WERI-Rb-1 (cell line): ENCODE results near the gene TTC9B.
"Not testable (repeated sequence)": the region's sequence is repeated elsewhere in the genome, so short reads cannot be mapped to it uniquely, and the experiment has no call there.

ENCODE experiments used
- DNase-seq: peaks from one replicate; pipeline ENCODE4 v3.0.0-alpha.2; 2020
- H3K27ac ChIP-seq: fragments of 250-450 bp; sonication (Bioruptor Pico); 2 replicates; pipeline ENCODE4 v1.5.1; 2020; ENCODE audit warnings: mild to moderate bottlenecking, moderate library complexity
- H3K27me3 ChIP-seq: fragments of 250-450 bp; sonication (Bioruptor Pico); 2 replicates; pipeline ENCODE4 v1.5.1; 2021; ENCODE audit warnings: mild to moderate bottlenecking, low read depth, moderate library complexity; ENCODE audit not compliant: insufficient read depth, severe bottlenecking
- H3K36me3 ChIP-seq: fragments of 250-450 bp; sonication (Bioruptor Pico); 2 replicates; pipeline ENCODE4 v1.5.1; 2020; ENCODE audit warnings: mild to moderate bottlenecking, moderate library complexity
- H3K4me3 ChIP-seq: 2 replicates; pipeline ENCODE4 v1.5.1; 2011; ENCODE audit warnings: low read depth, mild to moderate bottlenecking, control low read depth, low read length
- H3K9me3 ChIP-seq: fragments of 250-450 bp; sonication (Bioruptor Pico); 2 replicates; pipeline ENCODE4 v1.5.1; 2021; ENCODE audit warnings: mild to moderate bottlenecking, moderate library complexity; ENCODE audit not compliant: severe bottlenecking
- CTCF ChIP-seq: IDR thresholded peaks from 2 replicates; pipeline ENCODE4 v1.5.1; 2011; ENCODE audit warnings: low read depth, mild to moderate bottlenecking, control low read depth, inconsistent platforms, low read length

The TTC9B gene

GRCh38 chr19:40220674-40221073 is 2.5 kb upstream of the TTC9B start:
- TF ChIP-seq CTCF, result no peak
- H3K36me3 ChIP-seq, result no peaks in the 10 kb centered on the region
- no peak for DNase-seq
- H3K27ac ChIP-seq, result no peak overlapping the region
- H3K27me3 ChIP-seq, result peaks cover 56% of the 10 kb centered on the region
- H3K9me3 ChIP-seq, result peaks cover 8% of the 10 kb centered on the region
- H3K4me3 ChIP-seq, result no peak overlapping the region

- H3K9me3 ChIP-seq, result peaks cover 5% of the 10 kb centered on the region
- TF ChIP-seq CTCF, result no peak
- no peak overlapping the region for H3K27ac ChIP-seq
- H3K27me3 ChIP-seq, result peaks cover 53% of the 10 kb centered on the region
- no peak overlapping the region for H3K4me3 ChIP-seq
- H3K36me3 ChIP-seq, result no peaks in the 10 kb centered on the region
- DNase-seq, result no peak
Observed at GRCh38 chr19:40219721-40220276, 1.6 kb upstream of the TTC9B start.

GRCh38 chr19:40219029-40219428 is 845 bp upstream of the TTC9B start:
- not testable (repeated sequence) for H3K27ac ChIP-seq, H3K4me3 ChIP-seq, H3K9me3 ChIP-seq, H3K36me3 ChIP-seq, DNase-seq
- H3K27me3 ChIP-seq, result peaks cover 53% of the 10 kb centered on the region

GRCh38 chr19:40217027-40217810 is 965 bp downstream of the TTC9B start:
- H3K4me3 ChIP-seq, result no peak overlapping the region; the same call in 1 of the 2 replicates
- no peak overlapping the region for H3K27ac ChIP-seq
- peaks cover 53% of the 10 kb centered on the region for H3K27me3 ChIP-seq
- H3K36me3 ChIP-seq, result no peaks in the 10 kb centered on the region
- peak; percentile 83 for TF ChIP-seq CTCF
- H3K9me3 ChIP-seq, result peaks cover 2% of the 10 kb centered on the region
- peak; percentile 58 for DNase-seq

- H3K36me3 ChIP-seq, result no peaks in the 10 kb centered on the region
- no peaks in the 10 kb centered on the region for H3K9me3 ChIP-seq
- DNase-seq, result no peak
- no peak overlapping the region for H3K27ac ChIP-seq
- peaks cover 53% of the 10 kb centered on the region for H3K27me3 ChIP-seq
- H3K4me3 ChIP-seq, result no peak overlapping the region
- no peak for TF ChIP-seq CTCF
Observed at GRCh38 chr19:40216777-40217026, 1.5 kb downstream of the TTC9B start.

GRCh38 chr19:40216013-40216776 is 2.0 kb downstream of the TTC9B start:
- TF ChIP-seq CTCF, result no peak
- Histone ChIP-seq H3K27ac (no peak overlapping the region), H3K9me3 (no peaks in the 10 kb centered on the region), H3K36me3 (no peaks in the 10 kb centered on the region), H3K27me3 (peaks cover 50% of the 10 kb centered on the region), H3K4me3 (no peak overlapping the region)
- DNase-seq, result no peak
